WTC11 (cell line): ENCODE data around the gene ZNF397.

Experiments
- E2F5 ChIP-seq: sonication (generic); formaldehyde crosslinking; IDR thresholded peaks from 2 replicates; pipeline ENCODE4 v1.8.1; 2022; ENCODE audit warnings: mild to moderate bottlenecking, moderate library complexity, missing genetic modification reagents
- SMAD3 ChIP-seq: sonication (generic); formaldehyde crosslinking; IDR thresholded peaks from 2 replicates; pipeline ENCODE4 v1.8.0; 2022; ENCODE audit warnings: missing genetic modification reagents, mild to moderate bottlenecking, borderline replicate concordance
- USF2 ChIP-seq: sonication (generic); formaldehyde crosslinking; IDR thresholded peaks from 2 replicates; pipeline ENCODE4 v1.8.1; 2023; ENCODE audit warnings: mild to moderate bottlenecking, missing genetic modification reagents, moderate library complexity
- TF ChIP-seq, protein P1 (sequence below): fragments of 200-600 bp; IDR thresholded peaks from 2 replicates; pipeline ENCODE4 v1.8.0; 2022; ENCODE audit warnings: antibody characterized with exemption
- TF ChIP-seq, protein P2 (sequence below): sonication (generic); formaldehyde crosslinking; IDR thresholded peaks from 2 replicates; pipeline ENCODE4 v1.8.0; 2022; ENCODE audit warnings: mild to moderate bottlenecking, missing genetic modification reagents
- TF ChIP-seq, protein P3 (sequence below): sonication (generic); formaldehyde crosslinking; conservative IDR thresholded peaks from 2 replicates; pipeline ENCODE4 v1.8.1; 2022; ENCODE audit warnings: mild to moderate bottlenecking, missing genetic modification reagents

DNA sequence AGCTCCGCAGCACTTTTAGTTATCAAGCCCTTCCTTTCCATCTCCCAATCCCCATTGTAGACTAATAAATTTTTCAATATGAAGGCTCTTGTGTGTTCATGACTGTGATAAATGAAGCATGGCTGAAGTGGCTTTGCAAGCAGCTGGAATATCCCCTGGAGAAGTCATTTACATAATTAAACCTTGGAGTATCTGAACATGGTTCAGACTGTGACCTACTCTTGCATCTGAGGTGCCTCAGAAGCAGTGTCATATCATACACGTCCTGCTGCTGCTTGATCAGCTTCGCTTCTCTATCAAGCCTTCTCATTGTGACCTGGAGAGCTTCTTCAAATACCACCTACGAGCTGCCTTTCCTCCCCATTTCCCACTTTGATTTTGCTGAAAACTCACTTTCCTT, 48.4 kb upstream of the ZNF397 start:
- TF ChIP-seq, protein P1, sequence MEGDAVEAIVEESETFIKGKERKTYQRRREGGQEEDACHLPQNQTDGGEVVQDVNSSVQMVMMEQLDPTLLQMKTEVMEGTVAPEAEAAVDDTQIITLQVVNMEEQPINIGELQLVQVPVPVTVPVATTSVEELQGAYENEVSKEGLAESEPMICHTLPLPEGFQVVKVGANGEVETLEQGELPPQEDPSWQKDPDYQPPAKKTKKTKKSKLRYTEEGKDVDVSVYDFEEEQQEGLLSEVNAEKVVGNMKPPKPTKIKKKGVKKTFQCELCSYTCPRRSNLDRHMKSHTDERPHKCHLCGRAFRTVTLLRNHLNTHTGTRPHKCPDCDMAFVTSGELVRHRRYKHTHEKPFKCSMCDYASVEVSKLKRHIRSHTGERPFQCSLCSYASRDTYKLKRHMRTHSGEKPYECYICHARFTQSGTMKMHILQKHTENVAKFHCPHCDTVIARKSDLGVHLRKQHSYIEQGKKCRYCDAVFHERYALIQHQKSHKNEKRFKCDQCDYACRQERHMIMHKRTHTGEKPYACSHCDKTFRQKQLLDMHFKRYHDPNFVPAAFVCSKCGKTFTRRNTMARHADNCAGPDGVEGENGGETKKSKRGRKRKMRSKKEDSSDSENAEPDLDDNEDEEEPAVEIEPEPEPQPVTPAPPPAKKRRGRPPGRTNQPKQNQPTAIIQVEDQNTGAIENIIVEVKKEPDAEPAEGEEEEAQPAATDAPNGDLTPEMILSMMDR, result no peak
- TF ChIP-seq, protein P2, sequence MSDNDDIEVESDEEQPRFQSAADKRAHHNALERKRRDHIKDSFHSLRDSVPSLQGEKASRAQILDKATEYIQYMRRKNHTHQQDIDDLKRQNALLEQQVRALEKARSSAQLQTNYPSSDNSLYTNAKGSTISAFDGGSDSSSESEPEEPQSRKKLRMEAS, result no peak
- TF ChIP-seq, protein P3, sequence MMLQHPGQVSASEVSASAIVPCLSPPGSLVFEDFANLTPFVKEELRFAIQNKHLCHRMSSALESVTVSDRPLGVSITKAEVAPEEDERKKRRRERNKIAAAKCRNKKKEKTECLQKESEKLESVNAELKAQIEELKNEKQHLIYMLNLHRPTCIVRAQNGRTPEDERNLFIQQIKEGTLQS (CRISPR knock-in tag), result no peak
- TF ChIP-seq E2F5, result no peak
- no peak for TF ChIP-seq USF2
- TF ChIP-seq SMAD3 (CRISPR knock-in tag), result no peak
